ENCODE data around the gene PLPPR1. TPM values are rescaled to one million over a fixed set of nuclear protein-coding genes. Genes with fewer than 3 reads are reported as not detected.

The PLPPR1 gene
- total RNA-seq, 1 experiment from 2014 or later: 2.4 TPM

DNA sequence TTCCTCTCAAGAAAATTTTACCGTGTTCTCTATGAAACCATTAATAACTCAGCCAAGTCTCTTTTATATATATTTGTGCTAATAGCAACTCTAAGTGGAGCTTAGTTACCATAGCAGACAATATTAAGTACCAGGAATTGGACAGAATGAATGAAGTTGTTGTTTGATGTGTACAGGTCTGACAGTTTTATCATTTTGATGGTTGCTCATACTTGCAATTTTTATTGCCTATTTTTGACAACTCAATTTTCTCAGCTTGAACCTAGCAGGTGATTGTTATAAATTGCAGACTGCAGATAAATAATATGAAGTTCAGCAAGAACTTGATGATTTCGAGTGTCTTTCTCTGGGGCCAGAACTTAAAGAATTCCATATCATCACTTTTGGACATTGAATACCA, 163.2 kb downstream of the PLPPR1 start:
- TF ChIP-seq, protein P1, sequence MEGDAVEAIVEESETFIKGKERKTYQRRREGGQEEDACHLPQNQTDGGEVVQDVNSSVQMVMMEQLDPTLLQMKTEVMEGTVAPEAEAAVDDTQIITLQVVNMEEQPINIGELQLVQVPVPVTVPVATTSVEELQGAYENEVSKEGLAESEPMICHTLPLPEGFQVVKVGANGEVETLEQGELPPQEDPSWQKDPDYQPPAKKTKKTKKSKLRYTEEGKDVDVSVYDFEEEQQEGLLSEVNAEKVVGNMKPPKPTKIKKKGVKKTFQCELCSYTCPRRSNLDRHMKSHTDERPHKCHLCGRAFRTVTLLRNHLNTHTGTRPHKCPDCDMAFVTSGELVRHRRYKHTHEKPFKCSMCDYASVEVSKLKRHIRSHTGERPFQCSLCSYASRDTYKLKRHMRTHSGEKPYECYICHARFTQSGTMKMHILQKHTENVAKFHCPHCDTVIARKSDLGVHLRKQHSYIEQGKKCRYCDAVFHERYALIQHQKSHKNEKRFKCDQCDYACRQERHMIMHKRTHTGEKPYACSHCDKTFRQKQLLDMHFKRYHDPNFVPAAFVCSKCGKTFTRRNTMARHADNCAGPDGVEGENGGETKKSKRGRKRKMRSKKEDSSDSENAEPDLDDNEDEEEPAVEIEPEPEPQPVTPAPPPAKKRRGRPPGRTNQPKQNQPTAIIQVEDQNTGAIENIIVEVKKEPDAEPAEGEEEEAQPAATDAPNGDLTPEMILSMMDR (conservative IDR thresholded peaks at IDR 0.05): no peak
- no peak overlapping the region for H3K4me3 Mint-ChIP-seq
- Histone ChIP-seq H2BK120ac (ENCODE audit: low read depth, low read length, poor library complexity, severe bottlenecking) (no peak overlapping the region), H3K4me1 (ENCODE audit: insufficient read depth, low read length) (no peaks in the 10 kb centered on the region), H3K9ac (ENCODE audit: extremely low read depth, insufficient read length, low read length) (no peak overlapping the region), H3K27me3 (ENCODE audit: insufficient read depth, low read length) (no peaks in the 10 kb centered on the region), H2BK15ac (ENCODE audit: low read depth, low read length) (no peak overlapping the region), H3K56ac (ENCODE audit: insufficient read length, low read depth, low read length) (no peak overlapping the region), H2BK12ac (ENCODE audit: insufficient read length, low read depth, low read length) (no peak overlapping the region), H4K8ac (replicated peaks; ENCODE audit: insufficient read length, low read depth, low read length) (no peak overlapping the region), H3K79me2 (ENCODE audit: insufficient read depth, low read length) (no peaks in the 10 kb centered on the region), H3K23ac (ENCODE audit: insufficient read length, low read depth, low read length) (no peak overlapping the region), H2BK20ac (ENCODE audit: low read depth, low read length, poor library complexity, severe bottlenecking) (no peak overlapping the region), H3K18ac (ENCODE audit: insufficient read length, low read depth, low read length) (no peak overlapping the region), H4K5ac (ENCODE audit: insufficient read length, low read depth, low read length) (no peak overlapping the region), H3K23me2 (ENCODE audit: insufficient read length, low read depth, low read length, poor library complexity, severe bottlenecking) (no peaks in the 10 kb centered on the region), H2BK5ac (ENCODE audit: insufficient read length, low read length) (no peak overlapping the region), H3K4ac (ENCODE audit: low read depth, low read length) (no peak overlapping the region), H4K91ac (ENCODE audit: insufficient read length, low read depth, low read length) (no peak overlapping the region), H2AK5ac (ENCODE audit: insufficient read length, low read length) (no peak overlapping the region), H3K4me2 (ENCODE audit: insufficient read depth, insufficient read length, low read length) (no peak overlapping the region), H3K14ac (ENCODE audit: insufficient read depth, low read length) (no peak overlapping the region), H2AFZ (ENCODE audit: low read length) (no peak overlapping the region), H4K20me1 (ENCODE audit: control insufficient read depth, insufficient read depth, insufficient read length) (no peaks in the 10 kb centered on the region), H3K79me1 (ENCODE audit: insufficient read depth, low read depth, low read length, poor library complexity, severe bottlenecking) (no peaks in the 10 kb centered on the region), H3K9me3 (ENCODE audit: control insufficient read depth, low read depth, low read length) (no peaks in the 10 kb centered on the region), H3T11ph (ENCODE audit: low read length) (no peak overlapping the region), H3K27ac (ENCODE audit: insufficient read length, low read depth, low read length) (no peak overlapping the region)
- no peaks in the 10 kb centered on the region for H3K36me3 Mint-ChIP-seq (ENCODE audit: insufficient read depth in 1 of 3, low read depth in 3 of 3)
- no CpG with 5 or more reads among the region's 2 CpGs for WGBS (ENCODE audit: extremely low coverage, insufficient read length, low lambda C conversion rate)
- no peaks in the 10 kb centered on the region; the same call in 1 of the 2 replicates for H3K27me3 Mint-ChIP-seq (ENCODE audit: low read depth)
- no peak overlapping the region for H3K27ac Mint-ChIP-seq
- no peak for DNase-seq
- peaks cover 0 to 5% of the 10 kb centered on the region in 2 experiments; a peak in 3 of 4 replicates for H3K4me1 Mint-ChIP-seq
- H3K9me3 Mint-ChIP-seq: no peaks in the 10 kb centered on the region
